Daoy (cell line): ENCODE results near the gene PROC. TPM values are rescaled to one million over a fixed set of nuclear protein-coding genes. Genes with fewer than 3 reads are reported as not detected.
"Not testable (repeated sequence)": the region's sequence is repeated elsewhere in the genome, so short reads cannot be mapped to it uniquely, and the experiment has no call there.

Experiments used
- DNase-seq: peaks from one replicate; pipeline ENCODE4 v3.0.0-alpha.2; 2015; ENCODE audit warnings: low read depth
- total RNA-seq: library from RNA; depleted of rRNA; stranded (reverse); fragments of >200 nt; shearing (Covaris generic); gene quantifications from 2 replicates; pipeline ENCODE4 v1.2.3, GENCODE V29; 2014

Gene PROC
- total RNA-seq, 1 experiment from 2014 or later: not detected

- no peak for DNase-seq
Measured at GRCh38 chr2:127426501-127427354, 8.5 kb downstream of the PROC start.

- DNase-seq: no peak
Measured at GRCh38 chr2:127427376-127428056, 9.3 kb downstream of the PROC start.

- no peak for DNase-seq
Measured at GRCh38 chr2:127428057-127428814, 10.0 kb downstream of the PROC start.

- DNase-seq: no peak
Measured at GRCh38 chr2:127428815-127429109, 10.5 kb downstream of the PROC start.

GRCh38 chr2:127429291-127429690, 11.1 kb downstream of the PROC start:
- DNase-seq: no peak

GRCh38 chr2:127429844-127430425, 11.7 kb downstream of the PROC start:
- DNase-seq: no peak

- DNase-seq: no peak
Measured at GRCh38 chr2:127431408-127432023, 13.3 kb downstream of the PROC start.

- DNase-seq: no peak
Measured at GRCh38 chr2:127434515-127434914, 16.3 kb downstream of the PROC start.

- no peak for DNase-seq
Measured at GRCh38 chr2:127437056-127437455, 18.8 kb downstream of the PROC start.

GRCh38 chr2:127437781-127438726, 19.8 kb downstream of the PROC start:
- no peak for DNase-seq

GRCh38 chr2:127439343-127439742, 21.1 kb downstream of the PROC start:
- DNase-seq: no peak

GRCh38 chr2:127448526-127448925, 30.3 kb downstream of the PROC start:
- no peak for DNase-seq

- DNase-seq: no peak
Measured at GRCh38 chr2:127449414-127449813, 31.2 kb downstream of the PROC start.

- no peak for DNase-seq
Measured at GRCh38 chr2:127449898-127450297, 31.7 kb downstream of the PROC start.

GRCh38 chr2:127451981-127452380, 33.8 kb downstream of the PROC start:
- DNase-seq: no peak

- not testable (repeated sequence) for DNase-seq
Measured at GRCh38 chr2:127452423-127452822, 34.2 kb downstream of the PROC start.

GRCh38 chr2:127453013-127453391, 34.8 kb downstream of the PROC start:
- no peak for DNase-seq

GRCh38 chr2:127453392-127454171, 35.4 kb downstream of the PROC start:
- DNase-seq: peak; percentile 26

GRCh38 chr2:127454595-127455565, 36.7 kb downstream of the PROC start:
- DNase-seq: no peak
